ENCODE data around the gene PATE3. TPM values are rescaled to one million over a fixed set of nuclear protein-coding genes. Genes with fewer than 3 reads are reported as not detected.

Gene PATE3
- total RNA-seq, 2 donors from 2014 or later: not detected

DNA sequence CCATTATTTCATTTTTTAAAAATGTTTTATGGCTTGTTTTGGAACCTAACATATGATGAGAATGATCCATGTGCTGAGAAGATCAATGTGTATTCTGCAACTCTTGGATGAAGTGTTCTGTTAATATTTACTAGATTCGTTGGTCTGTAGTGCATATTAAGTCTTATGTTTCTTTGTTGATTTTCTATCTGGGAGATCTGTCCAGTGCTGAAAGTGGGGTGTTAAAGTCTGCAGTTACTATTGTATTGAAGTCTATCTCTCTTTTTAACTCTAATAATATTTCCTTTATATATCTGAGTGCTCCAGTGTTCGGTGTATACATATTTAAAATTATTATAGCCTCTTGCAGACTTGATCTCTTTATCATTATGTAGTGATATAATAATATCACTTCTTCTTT lies 11.9 kb downstream of the PATE3 start:
- Mint-ChIP-seq H3K4me1 (no peaks in the 10 kb centered on the region), H3K36me3 (ENCODE audit: low read depth) (no peaks in the 10 kb centered on the region), H3K27ac (no peak overlapping the region), H3K27me3 (ENCODE audit: insufficient read depth) (no peaks in the 10 kb centered on the region), H3K9me3 (peaks cover 20% of the 10 kb centered on the region), H3K4me3 (no peak overlapping the region)
- Histone ChIP-seq H3K4me3 (ENCODE audit: low read length) (no peak overlapping the region), H3K27me3 (ENCODE audit: control insufficient read depth, insufficient read depth, low read length, poor library complexity, severe bottlenecking) (no peaks in the 10 kb centered on the region), H3K4me1 (ENCODE audit: control insufficient read depth, insufficient read depth, low read length) (no peaks in the 10 kb centered on the region), H3K9ac (ENCODE audit: extremely low read depth, low read length, poor library complexity, severe bottlenecking) (no peak overlapping the region), H3K9me3 (ENCODE audit: control insufficient read depth, low read length) (peaks cover 31% of the 10 kb centered on the region), H3K27ac (ENCODE audit: low read depth, low read length) (no peak overlapping the region), H3K36me3 (ENCODE audit: control insufficient read depth, insufficient read depth, low read length) (no peaks in the 10 kb centered on the region)
- TF ChIP-seq, protein P1, sequence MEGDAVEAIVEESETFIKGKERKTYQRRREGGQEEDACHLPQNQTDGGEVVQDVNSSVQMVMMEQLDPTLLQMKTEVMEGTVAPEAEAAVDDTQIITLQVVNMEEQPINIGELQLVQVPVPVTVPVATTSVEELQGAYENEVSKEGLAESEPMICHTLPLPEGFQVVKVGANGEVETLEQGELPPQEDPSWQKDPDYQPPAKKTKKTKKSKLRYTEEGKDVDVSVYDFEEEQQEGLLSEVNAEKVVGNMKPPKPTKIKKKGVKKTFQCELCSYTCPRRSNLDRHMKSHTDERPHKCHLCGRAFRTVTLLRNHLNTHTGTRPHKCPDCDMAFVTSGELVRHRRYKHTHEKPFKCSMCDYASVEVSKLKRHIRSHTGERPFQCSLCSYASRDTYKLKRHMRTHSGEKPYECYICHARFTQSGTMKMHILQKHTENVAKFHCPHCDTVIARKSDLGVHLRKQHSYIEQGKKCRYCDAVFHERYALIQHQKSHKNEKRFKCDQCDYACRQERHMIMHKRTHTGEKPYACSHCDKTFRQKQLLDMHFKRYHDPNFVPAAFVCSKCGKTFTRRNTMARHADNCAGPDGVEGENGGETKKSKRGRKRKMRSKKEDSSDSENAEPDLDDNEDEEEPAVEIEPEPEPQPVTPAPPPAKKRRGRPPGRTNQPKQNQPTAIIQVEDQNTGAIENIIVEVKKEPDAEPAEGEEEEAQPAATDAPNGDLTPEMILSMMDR (conservative IDR thresholded peaks at IDR 0.05): no peak
- WGBS, 2 experiments (ENCODE audit: insufficient coverage in 1 of 2, insufficient read length in 1 of 2): 57% methylated on average over 1 of the region's 2 CpGs; no CpG with 5 or more reads in 1 of the 2 experiments
- DNase-seq: no peak

DNA sequence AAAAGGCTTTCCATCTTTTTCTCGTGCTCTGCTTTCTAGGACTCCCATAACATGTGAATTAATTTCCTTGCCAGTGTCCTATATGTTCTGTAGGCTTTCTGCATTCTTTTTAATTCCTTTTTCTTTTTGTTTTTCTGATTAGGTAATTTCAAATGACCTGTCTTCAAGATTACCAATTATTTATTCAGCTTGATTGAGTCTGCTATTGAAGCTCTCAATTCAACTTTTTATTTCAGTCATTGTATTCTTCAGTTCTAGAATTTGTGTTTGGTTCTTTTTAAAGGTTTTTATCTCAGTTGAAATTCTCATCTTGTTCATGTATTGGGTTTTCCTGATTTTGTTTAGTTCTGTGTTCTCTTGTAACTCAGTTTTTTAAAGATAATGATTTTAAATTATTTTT lies 14.5 kb downstream of the PATE3 start:
- Mint-ChIP-seq H3K36me3 (ENCODE audit: low read depth) (no peaks in the 10 kb centered on the region), H3K27me3 (ENCODE audit: insufficient read depth) (no peaks in the 10 kb centered on the region), H3K27ac (no peak overlapping the region), H3K9me3 (peaks cover 16% of the 10 kb centered on the region), H3K4me3 (no peak overlapping the region), H3K4me1 (no peaks in the 10 kb centered on the region)
- Histone ChIP-seq H3K4me1 (ENCODE audit: control insufficient read depth, insufficient read depth, low read length) (no peaks in the 10 kb centered on the region), H3K27me3 (ENCODE audit: control insufficient read depth, insufficient read depth, low read length, poor library complexity, severe bottlenecking) (no peaks in the 10 kb centered on the region), H3K27ac (ENCODE audit: low read depth, low read length) (no peak overlapping the region), H3K9ac (ENCODE audit: extremely low read depth, low read length, poor library complexity, severe bottlenecking) (no peak overlapping the region), H3K4me3 (ENCODE audit: low read length) (no peak overlapping the region), H3K36me3 (ENCODE audit: control insufficient read depth, insufficient read depth, low read length) (no peaks in the 10 kb centered on the region), H3K9me3 (ENCODE audit: control insufficient read depth, low read length) (peaks cover 31% of the 10 kb centered on the region)
- DNase-seq: no peak
- 0% methylated on average over 1 of the region's 1 CpG; no CpG with 5 or more reads in 1 of the 2 experiments for WGBS, 2 experiments (ENCODE audit: insufficient coverage in 1 of 2, insufficient read length in 1 of 2)
- TF ChIP-seq, protein P1 (conservative IDR thresholded peaks at IDR 0.05): no peak

DNA sequence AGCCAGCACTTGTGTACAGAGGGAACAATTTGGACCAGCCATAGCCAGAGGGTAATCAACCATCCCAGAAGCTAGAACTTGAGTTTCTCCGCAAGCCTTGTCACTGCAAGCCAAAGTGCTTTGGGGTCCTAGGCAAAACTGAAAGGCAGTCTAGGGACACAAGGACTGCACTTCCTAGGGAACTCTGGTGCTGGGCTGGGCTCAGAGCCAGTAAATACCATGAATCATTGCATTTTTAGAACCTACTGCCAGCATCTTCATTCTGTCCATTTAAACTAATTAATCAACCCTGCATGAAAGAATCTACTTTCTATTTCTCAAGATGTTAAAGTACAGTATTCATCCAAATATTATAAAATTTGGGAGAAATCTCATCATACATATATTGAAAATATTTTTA lies 20.0 kb downstream of the PATE3 start:
- no peak for DNase-seq
- 96 to 100% methylated on average over 1 of the region's 1 CpG for WGBS, 2 experiments (ENCODE audit: insufficient coverage in 1 of 2, insufficient read length in 1 of 2)
- Mint-ChIP-seq H3K9me3 (peaks cover 5% of the 10 kb centered on the region), H3K27me3 (ENCODE audit: insufficient read depth) (peaks cover 4% of the 10 kb centered on the region), H3K36me3 (ENCODE audit: low read depth) (no peaks in the 10 kb centered on the region), H3K27ac (no peak overlapping the region), H3K4me3 (no peak overlapping the region), H3K4me1 (no peaks in the 10 kb centered on the region)
- Histone ChIP-seq H3K36me3 (ENCODE audit: control insufficient read depth, insufficient read depth, low read length) (no peaks in the 10 kb centered on the region), H3K4me3 (ENCODE audit: low read length) (no peak overlapping the region), H3K27ac (ENCODE audit: low read depth, low read length) (no peak overlapping the region), H3K4me1 (ENCODE audit: control insufficient read depth, insufficient read depth, low read length) (no peaks in the 10 kb centered on the region), H3K9ac (ENCODE audit: extremely low read depth, low read length, poor library complexity, severe bottlenecking) (no peak overlapping the region), H3K9me3 (ENCODE audit: control insufficient read depth, low read length) (peaks cover 9% of the 10 kb centered on the region), H3K27me3 (ENCODE audit: control insufficient read depth, insufficient read depth, low read length, poor library complexity, severe bottlenecking) (no peaks in the 10 kb centered on the region)
- TF ChIP-seq, protein P1 (conservative IDR thresholded peaks at IDR 0.05): no peak

Data from endodermal cell (in vitro differentiated cells).